DMS53 treated with DMSO at 0.1 percent for 48 hours (cell line): ENCODE results near the gene ANKHD1.
A peak's percentile ranks its signal among the peaks of the same experiment; 100 is the strongest.
"Not testable (repeated sequence)": the region's sequence is repeated elsewhere in the genome, so short reads cannot be mapped to it uniquely, and the experiment has no call there.

Experiments
- DNase-seq: peaks from one replicate; lab custom pipeline; 2025; ENCODE audit not compliant: unreplicated experiment; lab: John Stamatoyannopoulos, UW

Gene ANKHD1

GRCh38 chr5:140558542-140558941 lies 156.9 kb downstream of the ANKHD1 start:
- no peak for DNase-seq

- no peak for DNase-seq
These were observed 158.6 kb downstream of the ANKHD1 start for GRCh38 chr5:140560227-140560626.

GRCh38 chr5:140561753-140562523 lies 160.3 kb downstream of the ANKHD1 start:
- DNase-seq: no peak

GRCh38 chr5:140563596-140563995 lies 162.0 kb downstream of the ANKHD1 start:
- no peak for DNase-seq

- DNase-seq: peak; percentile 95
These were observed 162.8 kb downstream of the ANKHD1 start, which contains the start of the genes APBB3 and SLC35A4 for GRCh38 chr5:140564196-140565023. TSS of gene APBB3 (minus strand) at chr5:140564598. CDS start at chr5:140564245, 353 bp downstream. TSS of gene SLC35A4 (plus strand) at chr5:140564828. CDS start at chr5:140567170, 2,342 bp downstream.

- no peak for DNase-seq
These were observed 163.6 kb downstream of the ANKHD1 start for GRCh38 chr5:140565024-140565779.

- no peak for DNase-seq
These were observed 164.1 kb downstream of the ANKHD1 start for GRCh38 chr5:140565780-140566095.

GRCh38 chr5:140566665-140567064 lies 165.0 kb downstream of the ANKHD1 start:
- DNase-seq: no peak

GRCh38 chr5:140567136-140567818 lies 165.6 kb downstream of the ANKHD1 start:
- DNase-seq: no peak

GRCh38 chr5:140567871-140568270 lies 166.2 kb downstream of the ANKHD1 start:
- no peak for DNase-seq

- no peak for DNase-seq
These were observed 166.9 kb downstream of the ANKHD1 start for GRCh38 chr5:140568443-140569063.

GRCh38 chr5:140569197-140569596 lies 167.6 kb downstream of the ANKHD1 start:
- no peak for DNase-seq

- DNase-seq: no peak
These were observed 168.4 kb downstream of the ANKHD1 start for GRCh38 chr5:140570058-140570457.

GRCh38 chr5:140570488-140570887 lies 168.9 kb downstream of the ANKHD1 start:
- no peak for DNase-seq

GRCh38 chr5:140571105-140571504 lies 169.5 kb downstream of the ANKHD1 start:
- DNase-seq: no peak

GRCh38 chr5:140573683-140574082 lies 172.1 kb downstream of the ANKHD1 start:
- no peak for DNase-seq

- DNase-seq: no peak
These were observed 172.5 kb downstream of the ANKHD1 start for GRCh38 chr5:140574165-140574564.

- no peak for DNase-seq
These were observed 173.7 kb downstream of the ANKHD1 start for GRCh38 chr5:140575309-140575708.

- no peak for DNase-seq
These were observed 175.2 kb downstream of the ANKHD1 start for GRCh38 chr5:140576776-140577201.

- DNase-seq: not testable (repeated sequence)
These were observed 177.6 kb downstream of the ANKHD1 start for GRCh38 chr5:140579188-140579747.
